HCT116 (cell line): ENCODE results near the gene NR1D2. TPM values are rescaled to one million over a fixed set of nuclear protein-coding genes. Genes with fewer than 3 reads are reported as not detected.
A peak's percentile ranks its signal among the peaks of the same experiment; 100 is the strongest.

Experiments used
- ATAC-seq: fragments of 200-7000 bp; cut with Tn5 transposase; 2 replicates; pipeline ENCODE4 v1.9.1; 2020; ENCODE audit warnings: mild to moderate bottlenecking, moderate library complexity
- BruUV-seq: library from RNA; stranded (reverse); fragments of 400-500 nt; replicated peaks from 2 replicates; lab custom pipeline; 2021; lab: Mats Ljungman, UMichigan
- CTCF ChIA-PET: fragments of 300-600 bp; sonication (Branson Sonifier 250); formaldehyde crosslinking; loops from one replicate; lab custom pipeline; 2021; ENCODE audit warnings: antibody characterized with exemption; lab: Charles Lee
- POLR2A ChIA-PET: fragments of 300-600, 350-600 bp; sonication (Branson Sonifier 250); formaldehyde crosslinking; loops from one replicate; lab custom pipeline; 2021; ENCODE audit warnings: antibody characterized with exemption; lab: Charles Lee
- RAD21 ChIA-PET, 2 experiments: fragments of 300-600 bp; sonication (Branson Sonifier 250); formaldehyde crosslinking; loops; one replicate each; lab custom pipeline; 2023; ENCODE audit warnings: low total read pairs in 2 of 2; ENCODE audit not compliant: uncharacterized antibody in 2 of 2, unreplicated experiment in 2 of 2, low non-redundant PET in 1 of 2; lab: Charles Lee
- DNase-seq: peaks from one replicate; pipeline ENCODE4 v3.0.0-alpha.2; 2010; ENCODE audit warnings: low read depth, low spot score
- H2AFZ ChIP-seq: fragments of 200-600 bp; shearing (Covaris generic), sonication (generic); 2 replicates; pipeline ENCODE4 v1.6.1; 2017; ENCODE audit warnings: low read depth, mixed run types, mixed read lengths, antibody characterized with exemption, low read length; ENCODE audit not compliant: poor library complexity, severe bottlenecking
- H3K27ac ChIP-seq: 2 replicates; pipeline ENCODE4 v1.5.1; 2012; ENCODE audit warnings: low read depth, low read length
- H3K27me3 ChIP-seq: fragments of 200-600 bp; sonication (generic); 2 replicates; pipeline ENCODE4 v1.6.1; 2016; ENCODE audit warnings: mixed run types, low read length, mixed read lengths; ENCODE audit not compliant: insufficient read depth
- H3K36me3 ChIP-seq, 2 experiments: fragments of 200-500 bp in 1 of 2; fragments of 200-600 bp in 1 of 2; sonication (Bioruptor generic) in 1 of 2; sonication (generic) in 1 of 2; 2 replicates each; pipeline versions ENCODE4 v1.5.1 to v1.6.1; 2014 to 2016; ENCODE audit warnings: low read length in 2 of 2, inconsistent platforms in 1 of 2, mixed read lengths in 1 of 2, mixed run types in 1 of 2; ENCODE audit not compliant: insufficient read depth in 2 of 2, control insufficient read depth in 1 of 2
- H3K4me1 ChIP-seq, 2 experiments: fragments of 200-600 bp in 1 of 2; sonication (generic) in 1 of 2; 2 replicates each; pipeline versions ENCODE4 v1.5.1 to v1.6.1; 2012 to 2017; ENCODE audit warnings: low read length in 2 of 2, inconsistent platforms in 1 of 2, mild to moderate bottlenecking in 1 of 2, mixed read lengths in 1 of 2, mixed run types in 1 of 2, moderate library complexity in 1 of 2; ENCODE audit not compliant: insufficient read depth in 2 of 2, control insufficient read depth in 1 of 2
- H3K4me2 ChIP-seq: fragments of 200-600 bp; sonication (generic); 2 replicates; pipeline ENCODE4 v1.6.1; 2017; ENCODE audit warnings: mixed run types, low read length, mixed read lengths
- H3K4me3 ChIP-seq, 2 experiments: fragments of 200-600 bp in 1 of 2; sonication (generic) in 1 of 2; replicated peaks in 1 of 2; 2 replicates each; pipeline ENCODE4 v1.5.1; 2011 to 2016; ENCODE audit warnings: low read length in 2 of 2, control low read depth in 1 of 2, low read depth in 1 of 2, mild to moderate bottlenecking in 1 of 2, mixed read lengths in 1 of 2, mixed run types in 1 of 2
- H3K79me2 ChIP-seq: fragments of 200-600 bp; sonication (generic); 2 replicates; pipeline ENCODE4 v1.6.1; 2017; ENCODE audit warnings: mild to moderate bottlenecking, mixed run types, low read length, moderate library complexity, mixed read lengths; ENCODE audit not compliant: insufficient read depth
- H3K9ac ChIP-seq: fragments of 200-600 bp; sonication (generic); 2 replicates; pipeline ENCODE4 v1.6.1; 2016; ENCODE audit warnings: low read length, mixed read lengths
- H3K9me2 ChIP-seq: fragments of 200-600 bp; sonication (generic), shearing (Covaris generic); 2 replicates; pipeline ENCODE4 v1.6.1; 2017; ENCODE audit warnings: mixed run types, mild to moderate bottlenecking, moderate library complexity; ENCODE audit not compliant: insufficient read depth
- H3K9me3 ChIP-seq, 2 experiments: fragments of 200-500 bp in 1 of 2; fragments of 200-600 bp in 1 of 2; sonication (Bioruptor generic) in 1 of 2; sonication (generic) in 1 of 2; 2 replicates each; pipeline ENCODE4 v1.6.1; 2014 to 2017; ENCODE audit warnings: low read length in 2 of 2, mixed read lengths in 2 of 2, inconsistent platforms in 1 of 2, low read depth in 1 of 2, mild to moderate bottlenecking in 1 of 2, mixed run types in 1 of 2, moderate library complexity in 1 of 2; ENCODE audit not compliant: control insufficient read depth in 1 of 2, insufficient read depth in 1 of 2
- H4K20me1 ChIP-seq: fragments of 200-600 bp; sonication (generic), shearing (Covaris generic); 2 replicates; pipeline ENCODE4 v1.6.1; 2017; ENCODE audit warnings: mixed run types, mild to moderate bottlenecking, moderate library complexity; ENCODE audit not compliant: insufficient read depth
- CBX3 ChIP-seq: IDR thresholded peaks from 2 replicates; pipeline ENCODE4 v1.6.1; 2012; ENCODE audit warnings: low read depth
- CEBPB ChIP-seq: IDR thresholded peaks from 2 replicates; pipeline ENCODE4 v1.6.1; 2012; ENCODE audit warnings: low read depth
- ELF1 ChIP-seq: IDR thresholded peaks from 2 replicates; pipeline ENCODE4 v1.6.1; 2012; ENCODE audit warnings: low read depth, borderline replicate concordance
- EZH2phosphoT487 ChIP-seq: fragments of 200-600 bp; IDR thresholded peaks from 2 replicates; pipeline ENCODE4 v1.6.1; 2018; ENCODE audit warnings: antibody characterized with exemption, borderline replicate concordance
- FOSL1 ChIP-seq: IDR thresholded peaks from 2 replicates; pipeline ENCODE4 v1.6.1; 2012; ENCODE audit warnings: low read depth
- MAX ChIP-seq: IDR thresholded peaks from 2 replicates; pipeline ENCODE4 v1.6.1; 2012
- POLR2A ChIP-seq: IDR thresholded peaks from 2 replicates; pipeline ENCODE4 v1.7.0; 2011; ENCODE audit warnings: borderline replicate concordance; ENCODE audit not compliant: insufficient read depth, insufficient read length; ENCODE audit errors: extremely low read depth
- POLR2AphosphoS5 ChIP-seq: IDR thresholded peaks from 2 replicates; pipeline ENCODE4 v1.6.1; 2011; ENCODE audit warnings: mild to moderate bottlenecking, low read depth, low read length, moderate library complexity
- SIN3A ChIP-seq: IDR thresholded peaks from 2 replicates; pipeline ENCODE4 v1.6.1; 2012; ENCODE audit warnings: low read depth
- SP1 ChIP-seq: IDR thresholded peaks from 2 replicates; pipeline ENCODE4 v1.6.1; 2012; ENCODE audit warnings: low read depth
- SRF ChIP-seq: IDR thresholded peaks from 2 replicates; pipeline ENCODE4 v1.6.1; 2012; ENCODE audit warnings: low read depth
- TCF7L2 ChIP-seq: IDR thresholded peaks from 2 replicates; pipeline ENCODE4 v1.7.0; 2011; ENCODE audit warnings: borderline replicate concordance, inconsistent platforms; ENCODE audit not compliant: insufficient read depth, insufficient read length; ENCODE audit errors: extremely low read depth
- ZFX ChIP-seq: fragments of 450-650 bp; IDR thresholded peaks from 2 replicates; pipeline ENCODE4 v1.6.1; 2017
- ZNF274 ChIP-seq: fragments of 200-500 bp; sonication (Bioruptor generic); IDR thresholded peaks from 2 replicates; pipeline ENCODE4 v1.6.1; 2014; ENCODE audit warnings: mild to moderate bottlenecking, low read depth, low read length, inconsistent platforms
- intact Hi-C: fragments of 100-400 bp; cut with micrococcal nuclease; formaldehyde crosslinking; loops from 2 replicates; pipeline ENCODE4 v1.10.0; 2022
- total RNA-seq: library from RNA; stranded (reverse); gene quantifications from one replicate; pipeline ENCODE4 v1.2.1, GENCODE V29; 2021; ENCODE audit not compliant: unreplicated experiment
- TF ChIP-seq, protein P1 (sequence below): IDR thresholded peaks from 2 replicates; pipeline ENCODE4 v1.6.1; 2012; ENCODE audit warnings: low read depth

Gene NR1D2
- total RNA-seq, 1 experiment from 2014 or later: 60.9 TPM

DNA sequence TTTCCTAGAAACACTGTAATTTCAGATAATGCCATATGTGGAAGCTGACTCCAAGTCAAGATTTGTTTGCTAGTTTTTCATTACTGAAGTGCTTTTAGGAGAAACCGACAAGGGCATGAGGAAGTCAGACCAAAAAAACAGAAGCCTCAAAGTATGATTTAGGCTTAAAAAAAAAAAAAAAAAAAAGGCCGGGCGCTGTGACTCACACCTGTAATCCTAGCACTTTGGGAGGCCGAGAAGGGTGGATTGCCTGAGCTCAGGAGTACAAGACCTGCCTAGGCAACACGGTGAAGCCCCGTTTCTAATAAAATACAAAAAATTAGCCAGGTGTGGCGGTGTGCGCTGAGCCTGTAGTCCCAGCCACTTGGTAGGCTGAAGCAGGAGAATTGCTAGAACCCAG lies 16.6 kb upstream of the NR1D2 start:
- CTCF ChIA-PET: no interaction called here
- H3K27ac ChIP-seq: no peak overlapping the region
- BruUV-seq: no TSS peak

More for the DNA sequence above, 16.6 kb upstream of the NR1D2 start:
- H3K9me3 ChIP-seq: no peaks in the 10 kb centered on the region
- H3K4me1 ChIP-seq: peaks cover 13 to 16% of the 10 kb centered on the region in 2 experiments
- no peaks in the 10 kb centered on the region for H3K79me2 ChIP-seq
- TF ChIP-seq FOSL1: no peak
- no peak for TF ChIP-seq ZNF274
- TF ChIP-seq, protein P1, sequence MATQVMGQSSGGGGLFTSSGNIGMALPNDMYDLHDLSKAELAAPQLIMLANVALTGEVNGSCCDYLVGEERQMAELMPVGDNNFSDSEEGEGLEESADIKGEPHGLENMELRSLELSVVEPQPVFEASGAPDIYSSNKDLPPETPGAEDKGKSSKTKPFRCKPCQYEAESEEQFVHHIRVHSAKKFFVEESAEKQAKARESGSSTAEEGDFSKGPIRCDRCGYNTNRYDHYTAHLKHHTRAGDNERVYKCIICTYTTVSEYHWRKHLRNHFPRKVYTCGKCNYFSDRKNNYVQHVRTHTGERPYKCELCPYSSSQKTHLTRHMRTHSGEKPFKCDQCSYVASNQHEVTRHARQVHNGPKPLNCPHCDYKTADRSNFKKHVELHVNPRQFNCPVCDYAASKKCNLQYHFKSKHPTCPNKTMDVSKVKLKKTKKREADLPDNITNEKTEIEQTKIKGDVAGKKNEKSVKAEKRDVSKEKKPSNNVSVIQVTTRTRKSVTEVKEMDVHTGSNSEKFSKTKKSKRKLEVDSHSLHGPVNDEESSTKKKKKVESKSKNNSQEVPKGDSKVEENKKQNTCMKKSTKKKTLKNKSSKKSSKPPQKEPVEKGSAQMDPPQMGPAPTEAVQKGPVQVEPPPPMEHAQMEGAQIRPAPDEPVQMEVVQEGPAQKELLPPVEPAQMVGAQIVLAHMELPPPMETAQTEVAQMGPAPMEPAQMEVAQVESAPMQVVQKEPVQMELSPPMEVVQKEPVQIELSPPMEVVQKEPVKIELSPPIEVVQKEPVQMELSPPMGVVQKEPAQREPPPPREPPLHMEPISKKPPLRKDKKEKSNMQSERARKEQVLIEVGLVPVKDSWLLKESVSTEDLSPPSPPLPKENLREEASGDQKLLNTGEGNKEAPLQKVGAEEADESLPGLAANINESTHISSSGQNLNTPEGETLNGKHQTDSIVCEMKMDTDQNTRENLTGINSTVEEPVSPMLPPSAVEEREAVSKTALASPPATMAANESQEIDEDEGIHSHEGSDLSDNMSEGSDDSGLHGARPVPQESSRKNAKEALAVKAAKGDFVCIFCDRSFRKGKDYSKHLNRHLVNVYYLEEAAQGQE: no peak
- no peak for TF ChIP-seq EZH2phosphoT487
- TF ChIP-seq CBX3: no peak
- TF ChIP-seq SIN3A: no peak
- TF ChIP-seq SP1: no peak
- TF ChIP-seq ZFX: no peak
- TF ChIP-seq CEBPB: no peak
- no peak for TF ChIP-seq TCF7L2
- no peak for TF ChIP-seq POLR2A
- no peak for TF ChIP-seq SRF
- TF ChIP-seq POLR2AphosphoS5: no peak
- TF ChIP-seq ELF1: no peak
- no peak for TF ChIP-seq MAX
- H3K36me3 ChIP-seq: no peaks in the 10 kb centered on the region
- intact Hi-C loops: loop anchor here (2.0 kb wide), 1 partner anchor 16 kb away; the partner anchor contains the start of gene NR1D2
- H3K9me2 ChIP-seq: no peaks in the 10 kb centered on the region
- peak overlapping the region; percentile 12; the same call in 1 of the 2 replicates for H3K9ac ChIP-seq
- ChIA-PET RAD21 (no interaction called here), POLR2A (interaction anchor here (0.7 to 5.6 kb wide), 2 partner anchors 11 to 123 kb away, joined by 3 to 69 read pairs; partner anchors contain the start of genes NKIRAS1 and RPL15)
- H3K27me3 ChIP-seq: no peaks in the 10 kb centered on the region
- DNase-seq: no peak
- peak overlapping the region; percentile 50 for H3K4me2 ChIP-seq
- H2AFZ ChIP-seq: peak overlapping the region; percentile 60
- H4K20me1 ChIP-seq: no peaks in the 10 kb centered on the region
- peak; percentile 59 for ATAC-seq
- H3K4me3 ChIP-seq: no peak overlapping the region
